ENCODE data around the gene MS4A4A.

DNA sequence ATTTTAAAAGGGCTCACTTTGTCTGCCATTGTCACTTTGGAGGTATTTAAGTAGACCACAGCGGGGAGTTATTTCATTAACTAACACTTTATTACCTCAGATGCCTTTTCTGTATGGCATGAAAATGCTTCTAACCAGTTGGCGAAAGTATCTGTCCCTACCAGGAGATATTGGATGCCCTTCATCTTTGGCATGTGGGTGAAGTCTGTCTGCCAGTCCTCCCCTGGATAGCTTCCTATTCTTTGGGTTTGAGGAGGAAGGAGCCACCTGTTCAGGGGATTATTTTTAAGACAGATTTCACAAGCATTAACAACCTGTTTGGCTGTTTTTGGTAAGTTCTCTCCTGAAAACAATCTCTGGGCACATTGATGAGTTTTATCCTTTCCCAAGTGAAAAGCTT lies 63.7 kb downstream of the MS4A4A start:
- TF ChIP-seq DDX20 (tag; IDR thresholded peaks at IDR 0.05; ENCODE audit: low read depth) = no peak
- no peak for TF ChIP-seq ZNF212 (CRISPR knock-in tag; IDR thresholded peaks at IDR 0.05)
- TF ChIP-seq FIP1L1 (IDR thresholded peaks at IDR 0.05; ENCODE audit: low read depth, low read length, poor library complexity, severe bottlenecking) = no peak
- no peak for TF ChIP-seq ZNF699 (CRISPR knock-in tag; IDR thresholded peaks at IDR 0.05; ENCODE audit: insufficient replicate concordance)
- no peak for TF ChIP-seq SMC3 (conservative IDR thresholded peaks at IDR 0.05; ENCODE audit: insufficient read depth, low read depth, low read length)
- no peak for TF ChIP-seq SLC30A9 (CRISPR knock-in tag; IDR thresholded peaks at IDR 0.05)
- TF ChIP-seq, protein P1, sequence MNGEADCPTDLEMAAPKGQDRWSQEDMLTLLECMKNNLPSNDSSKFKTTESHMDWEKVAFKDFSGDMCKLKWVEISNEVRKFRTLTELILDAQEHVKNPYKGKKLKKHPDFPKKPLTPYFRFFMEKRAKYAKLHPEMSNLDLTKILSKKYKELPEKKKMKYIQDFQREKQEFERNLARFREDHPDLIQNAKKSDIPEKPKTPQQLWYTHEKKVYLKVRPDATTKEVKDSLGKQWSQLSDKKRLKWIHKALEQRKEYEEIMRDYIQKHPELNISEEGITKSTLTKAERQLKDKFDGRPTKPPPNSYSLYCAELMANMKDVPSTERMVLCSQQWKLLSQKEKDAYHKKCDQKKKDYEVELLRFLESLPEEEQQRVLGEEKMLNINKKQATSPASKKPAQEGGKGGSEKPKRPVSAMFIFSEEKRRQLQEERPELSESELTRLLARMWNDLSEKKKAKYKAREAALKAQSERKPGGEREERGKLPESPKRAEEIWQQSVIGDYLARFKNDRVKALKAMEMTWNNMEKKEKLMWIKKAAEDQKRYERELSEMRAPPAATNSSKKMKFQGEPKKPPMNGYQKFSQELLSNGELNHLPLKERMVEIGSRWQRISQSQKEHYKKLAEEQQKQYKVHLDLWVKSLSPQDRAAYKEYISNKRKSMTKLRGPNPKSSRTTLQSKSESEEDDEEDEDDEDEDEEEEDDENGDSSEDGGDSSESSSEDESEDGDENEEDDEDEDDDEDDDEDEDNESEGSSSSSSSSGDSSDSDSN (IDR thresholded peaks at IDR 0.05; ENCODE audit: borderline replicate concordance in 1 of 2, low read depth in 2 of 2, low read length in 2 of 2) = no peak
- TF ChIP-seq, protein P2, sequence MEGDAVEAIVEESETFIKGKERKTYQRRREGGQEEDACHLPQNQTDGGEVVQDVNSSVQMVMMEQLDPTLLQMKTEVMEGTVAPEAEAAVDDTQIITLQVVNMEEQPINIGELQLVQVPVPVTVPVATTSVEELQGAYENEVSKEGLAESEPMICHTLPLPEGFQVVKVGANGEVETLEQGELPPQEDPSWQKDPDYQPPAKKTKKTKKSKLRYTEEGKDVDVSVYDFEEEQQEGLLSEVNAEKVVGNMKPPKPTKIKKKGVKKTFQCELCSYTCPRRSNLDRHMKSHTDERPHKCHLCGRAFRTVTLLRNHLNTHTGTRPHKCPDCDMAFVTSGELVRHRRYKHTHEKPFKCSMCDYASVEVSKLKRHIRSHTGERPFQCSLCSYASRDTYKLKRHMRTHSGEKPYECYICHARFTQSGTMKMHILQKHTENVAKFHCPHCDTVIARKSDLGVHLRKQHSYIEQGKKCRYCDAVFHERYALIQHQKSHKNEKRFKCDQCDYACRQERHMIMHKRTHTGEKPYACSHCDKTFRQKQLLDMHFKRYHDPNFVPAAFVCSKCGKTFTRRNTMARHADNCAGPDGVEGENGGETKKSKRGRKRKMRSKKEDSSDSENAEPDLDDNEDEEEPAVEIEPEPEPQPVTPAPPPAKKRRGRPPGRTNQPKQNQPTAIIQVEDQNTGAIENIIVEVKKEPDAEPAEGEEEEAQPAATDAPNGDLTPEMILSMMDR (IDR thresholded peaks at IDR 0.05 in 2 of 3, conservative IDR thresholded peaks at IDR 0.05 in 1 of 3; ENCODE audit: insufficient read depth in 2 of 3, low read depth in 1 of 3, low read length in 3 of 3) = no peak
- no peak for TF ChIP-seq RFX7 (CRISPR knock-in tag; IDR thresholded peaks at IDR 0.05)
